Astrocyte of the cerebellum (primary cell): ENCODE results near the gene VSX2.
"Not testable (repeated sequence)": the region's sequence is repeated elsewhere in the genome, so short reads cannot be mapped to it uniquely, and the experiment has no call there.

Experiments
- DNase-seq: peaks from one replicate; pipeline ENCODE4 v3.0.0-alpha.2; 2011; ENCODE audit warnings: low read depth
- H3K4me3 ChIP-seq: 2 replicates; pipeline ENCODE4 v1.5.1; 2011; ENCODE audit warnings: mild to moderate bottlenecking, low read depth, low read length, moderate library complexity
- CTCF ChIP-seq: IDR thresholded peaks from 2 replicates; pipeline ENCODE4 v1.5.1; 2012; ENCODE audit warnings: low read length, low read depth, moderate library complexity, mild to moderate bottlenecking; ENCODE audit errors: missing control alignments
- in situ Hi-C: cut with HindIII; loops from 2 replicates; pipeline ENCODE4 v1.10.0; 2017; ENCODE audit warnings: low sequenced_read_pairs

VSX2 gene

GRCh38 chr14:74263181-74263580, 23.9 kb downstream of the VSX2 start:
- H3K4me3 ChIP-seq = no peak overlapping the region
- no peak for TF ChIP-seq CTCF
- in situ Hi-C loops = no loop called here
- no peak for DNase-seq

- TF ChIP-seq CTCF = no peak
- in situ Hi-C loops = no loop called here
- no peak overlapping the region for H3K4me3 ChIP-seq
- DNase-seq = no peak
Measured at GRCh38 chr14:74263921-74264320, 24.7 kb downstream of the VSX2 start.

GRCh38 chr14:74265301-74265965, 26.2 kb downstream of the VSX2 start:
- in situ Hi-C loops = no loop called here

GRCh38 chr14:74267588-74267987, 28.3 kb downstream of the VSX2 start:
- in situ Hi-C loops = no loop called here
- no peak for DNase-seq
- TF ChIP-seq CTCF = no peak
- no peak overlapping the region for H3K4me3 ChIP-seq

More at GRCh38 chr14:74265301-74265965, 26.2 kb downstream of the VSX2 start:
- no peak overlapping the region for H3K4me3 ChIP-seq
- DNase-seq = no peak
- no peak for TF ChIP-seq CTCF

GRCh38 chr14:74270382-74271177, 31.3 kb downstream of the VSX2 start:
- in situ Hi-C loops, H3K4me3 ChIP-seq: not testable (repeated sequence)
- DNase-seq = peak; percentile 11

GRCh38 chr14:74271365-74271764, 32.1 kb downstream of the VSX2 start:
- DNase-seq = no peak
- H3K4me3 ChIP-seq = no peak overlapping the region
- TF ChIP-seq CTCF = no peak
- in situ Hi-C loops = no loop called here

GRCh38 chr14:74275241-74275841, 36.1 kb downstream of the VSX2 start:
- no peak for TF ChIP-seq CTCF
- in situ Hi-C loops = no loop called here
- DNase-seq = peak; percentile 53
- H3K4me3 ChIP-seq = no peak overlapping the region
